PC-3 (cell line): ENCODE results near the gene SYNGR3.

Source experiments
- EZH2 ChIP-seq: fragments of 300-600 bp; sonication (generic); IDR thresholded peaks from one replicate; pipeline ENCODE4 v1.6.1; 2017; ENCODE audit warnings: antibody characterized with exemption, mild to moderate bottlenecking, low read length; ENCODE audit not compliant: unreplicated experiment
- TF ChIP-seq, protein P1 (sequence below): fragments of 300-600 bp; sonication (generic); conservative IDR thresholded peaks from 2 replicates; pipeline ENCODE4 v1.5.1; 2017; ENCODE audit warnings: antibody characterized with exemption, low read depth, mild to moderate bottlenecking, low read length

DNA sequence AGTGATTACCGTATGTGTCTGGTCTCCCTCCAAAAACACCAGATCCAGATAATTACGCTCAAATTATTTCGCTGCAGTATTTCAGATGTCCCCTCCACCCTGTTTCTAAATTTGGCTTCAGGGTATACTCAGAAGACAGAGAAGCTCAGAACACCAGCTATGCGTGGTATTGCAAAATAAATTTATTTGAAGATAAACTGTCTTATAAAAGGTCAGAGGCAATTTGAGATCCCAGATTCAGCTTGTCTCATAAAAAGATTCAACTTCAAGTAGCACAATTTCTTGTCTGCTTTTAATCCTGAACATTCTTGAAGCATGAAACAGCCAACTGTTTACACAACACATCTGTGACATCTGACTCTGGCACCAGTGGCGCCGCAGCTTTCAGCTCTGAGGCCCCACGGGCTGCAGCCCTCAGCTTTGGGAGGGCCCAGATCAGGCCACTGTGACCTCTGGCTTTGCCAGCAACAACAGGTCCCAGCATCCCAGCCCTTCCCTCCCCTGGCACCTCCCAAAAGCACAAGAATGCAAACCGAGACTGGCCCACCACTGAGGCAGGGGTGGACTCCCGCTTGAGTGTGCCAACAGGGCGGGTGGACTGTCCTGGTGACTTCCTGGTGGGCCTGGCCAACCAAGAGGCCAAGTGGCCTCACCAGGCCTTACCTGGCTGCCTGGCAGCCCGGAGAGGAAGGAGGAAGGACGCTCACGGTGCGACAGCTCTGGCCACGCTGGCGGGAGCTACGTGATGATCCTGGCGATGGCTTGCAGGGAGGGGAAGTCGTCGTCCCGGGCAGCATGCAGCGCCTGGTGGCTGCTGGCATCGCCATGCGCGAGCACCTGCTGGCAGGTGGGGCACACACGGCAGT, 8.0 kb downstream of the SYNGR3 start:
- TF ChIP-seq, protein P1, sequence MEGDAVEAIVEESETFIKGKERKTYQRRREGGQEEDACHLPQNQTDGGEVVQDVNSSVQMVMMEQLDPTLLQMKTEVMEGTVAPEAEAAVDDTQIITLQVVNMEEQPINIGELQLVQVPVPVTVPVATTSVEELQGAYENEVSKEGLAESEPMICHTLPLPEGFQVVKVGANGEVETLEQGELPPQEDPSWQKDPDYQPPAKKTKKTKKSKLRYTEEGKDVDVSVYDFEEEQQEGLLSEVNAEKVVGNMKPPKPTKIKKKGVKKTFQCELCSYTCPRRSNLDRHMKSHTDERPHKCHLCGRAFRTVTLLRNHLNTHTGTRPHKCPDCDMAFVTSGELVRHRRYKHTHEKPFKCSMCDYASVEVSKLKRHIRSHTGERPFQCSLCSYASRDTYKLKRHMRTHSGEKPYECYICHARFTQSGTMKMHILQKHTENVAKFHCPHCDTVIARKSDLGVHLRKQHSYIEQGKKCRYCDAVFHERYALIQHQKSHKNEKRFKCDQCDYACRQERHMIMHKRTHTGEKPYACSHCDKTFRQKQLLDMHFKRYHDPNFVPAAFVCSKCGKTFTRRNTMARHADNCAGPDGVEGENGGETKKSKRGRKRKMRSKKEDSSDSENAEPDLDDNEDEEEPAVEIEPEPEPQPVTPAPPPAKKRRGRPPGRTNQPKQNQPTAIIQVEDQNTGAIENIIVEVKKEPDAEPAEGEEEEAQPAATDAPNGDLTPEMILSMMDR: no peak
- no peak for TF ChIP-seq EZH2
